Glutamatergic neuron (in vitro differentiated cells): ENCODE results near the gene THBD. TPM values are rescaled to one million over a fixed set of nuclear protein-coding genes. Genes with fewer than 3 reads are reported as not detected.

Experiments used
- DNase-seq: peaks from one replicate; pipeline ENCODE4 v3.0.0; 2022
- H3K27ac Mint-ChIP-seq: one replicate; pipeline ENCODE4 v1.8.0; 2020; ENCODE audit warnings: mild to moderate bottlenecking, mixed read lengths, inconsistent platforms; ENCODE audit not compliant: unreplicated experiment
- H3K27me3 Mint-ChIP-seq: one replicate; pipeline ENCODE4 v1.8.0; 2020; ENCODE audit warnings: mild to moderate bottlenecking, moderate library complexity, mixed read lengths, inconsistent platforms; ENCODE audit not compliant: unreplicated experiment
- H3K36me3 Mint-ChIP-seq: one replicate; pipeline ENCODE4 v1.8.0; 2020; ENCODE audit warnings: mild to moderate bottlenecking, mixed read lengths, inconsistent platforms; ENCODE audit not compliant: unreplicated experiment
- H3K4me1 Mint-ChIP-seq: one replicate; pipeline ENCODE4 v1.8.0; 2020; ENCODE audit warnings: mild to moderate bottlenecking, low read depth, mixed read lengths, inconsistent platforms; ENCODE audit not compliant: unreplicated experiment
- H3K4me3 Mint-ChIP-seq: one replicate; pipeline ENCODE4 v1.8.0; 2020; ENCODE audit warnings: mild to moderate bottlenecking, mixed read lengths, inconsistent platforms; ENCODE audit not compliant: unreplicated experiment
- H3K9me3 Mint-ChIP-seq: one replicate; pipeline ENCODE4 v1.8.0; 2020; ENCODE audit warnings: mild to moderate bottlenecking, moderate library complexity, mixed read lengths, inconsistent platforms; ENCODE audit not compliant: unreplicated experiment
- total RNA-seq: library from RNA; stranded (reverse); fragmentation: NEBNext Ultra II Directional; extraction: Animal tissue kit (Norgen Biotek cat#: 25700); gene quantifications from one replicate; pipeline ENCODE4 v1.2.1, GENCODE V29; 2021; ENCODE audit not compliant: unreplicated experiment
- TF ChIP-seq, protein P1 (sequence below): fragments of 200-600 bp; sonication (generic); IDR thresholded peaks from one replicate; pipeline ENCODE4 v1.5.0; 2021; ENCODE audit not compliant: partially characterized antibody, unreplicated experiment

Gene THBD
- total RNA-seq, 1 donor from 2014 or later = not detected

DNA sequence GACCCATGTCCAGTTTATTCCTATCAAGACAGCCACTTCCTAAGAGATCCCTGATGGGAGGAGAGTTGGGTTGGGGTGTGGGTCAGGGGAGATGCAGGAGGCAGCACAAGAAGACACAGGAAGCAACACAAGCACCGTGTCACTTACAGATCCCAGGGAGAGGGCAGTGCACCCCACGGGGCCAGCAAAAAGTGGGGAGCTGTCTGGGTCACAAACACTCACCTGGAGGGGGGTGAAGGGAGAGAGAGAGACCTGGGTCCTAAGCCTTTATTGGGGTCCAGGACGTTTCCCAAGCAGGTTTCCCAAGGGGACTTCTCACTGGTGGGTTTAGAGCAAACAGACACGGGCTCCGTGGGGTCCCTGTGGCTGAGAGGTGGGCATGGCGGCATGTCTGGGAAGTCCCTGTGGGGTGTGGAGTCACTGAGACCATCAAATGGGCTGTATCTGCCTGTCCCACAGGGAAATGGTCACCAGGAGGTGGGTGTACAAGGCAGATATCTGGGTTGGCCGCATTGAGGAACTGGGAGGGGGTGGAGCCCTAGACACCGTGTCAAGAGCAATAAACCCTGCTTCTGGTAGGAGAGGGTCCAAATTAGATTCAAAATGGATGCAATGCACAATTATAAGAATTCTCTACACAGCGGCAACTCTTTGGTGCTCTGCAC is 38.2 kb upstream of the THBD start:
- Mint-ChIP-seq H3K36me3 (no peaks in the 10 kb centered on the region), H3K27me3 (peaks cover 5% of the 10 kb centered on the region), H3K9me3 (peaks cover 5% of the 10 kb centered on the region), H3K4me1 (peaks cover 10% of the 10 kb centered on the region), H3K4me3 (no peak overlapping the region), H3K27ac (no peak overlapping the region)
- TF ChIP-seq, protein P1, sequence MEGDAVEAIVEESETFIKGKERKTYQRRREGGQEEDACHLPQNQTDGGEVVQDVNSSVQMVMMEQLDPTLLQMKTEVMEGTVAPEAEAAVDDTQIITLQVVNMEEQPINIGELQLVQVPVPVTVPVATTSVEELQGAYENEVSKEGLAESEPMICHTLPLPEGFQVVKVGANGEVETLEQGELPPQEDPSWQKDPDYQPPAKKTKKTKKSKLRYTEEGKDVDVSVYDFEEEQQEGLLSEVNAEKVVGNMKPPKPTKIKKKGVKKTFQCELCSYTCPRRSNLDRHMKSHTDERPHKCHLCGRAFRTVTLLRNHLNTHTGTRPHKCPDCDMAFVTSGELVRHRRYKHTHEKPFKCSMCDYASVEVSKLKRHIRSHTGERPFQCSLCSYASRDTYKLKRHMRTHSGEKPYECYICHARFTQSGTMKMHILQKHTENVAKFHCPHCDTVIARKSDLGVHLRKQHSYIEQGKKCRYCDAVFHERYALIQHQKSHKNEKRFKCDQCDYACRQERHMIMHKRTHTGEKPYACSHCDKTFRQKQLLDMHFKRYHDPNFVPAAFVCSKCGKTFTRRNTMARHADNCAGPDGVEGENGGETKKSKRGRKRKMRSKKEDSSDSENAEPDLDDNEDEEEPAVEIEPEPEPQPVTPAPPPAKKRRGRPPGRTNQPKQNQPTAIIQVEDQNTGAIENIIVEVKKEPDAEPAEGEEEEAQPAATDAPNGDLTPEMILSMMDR = no peak
- DNase-seq = no peak

DNA sequence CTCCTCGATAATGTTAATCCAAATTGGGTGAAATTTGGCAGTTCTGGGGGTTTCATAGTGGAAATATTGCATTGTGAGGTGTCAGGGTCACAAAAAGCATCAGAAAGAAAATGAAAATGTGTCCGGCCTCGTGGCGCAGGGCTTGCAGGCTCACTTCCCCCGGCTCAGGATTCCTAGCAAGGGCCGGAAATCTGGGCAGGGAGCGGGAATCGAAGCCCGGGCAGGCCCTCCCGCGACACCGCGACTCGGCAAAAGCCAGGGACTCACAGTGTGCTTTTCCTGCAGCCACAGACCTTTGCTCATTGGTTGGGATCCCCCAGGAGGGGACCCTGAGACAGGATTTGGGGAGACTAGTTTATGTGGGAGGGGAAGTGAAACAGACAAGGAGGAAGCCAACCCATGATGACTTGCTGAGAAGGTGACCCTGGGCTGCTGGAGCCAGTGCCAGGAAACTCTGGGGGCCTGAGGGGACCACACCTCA is 37.5 kb upstream of the THBD start:
- Mint-ChIP-seq H3K27me3 (peaks cover 5% of the 10 kb centered on the region), H3K27ac (no peak overlapping the region), H3K4me1 (peaks cover 8% of the 10 kb centered on the region), H3K36me3 (no peaks in the 10 kb centered on the region), H3K4me3 (no peak overlapping the region), H3K9me3 (peaks cover 5% of the 10 kb centered on the region)
- TF ChIP-seq, protein P1 = no peak
- no peak for DNase-seq

DNA sequence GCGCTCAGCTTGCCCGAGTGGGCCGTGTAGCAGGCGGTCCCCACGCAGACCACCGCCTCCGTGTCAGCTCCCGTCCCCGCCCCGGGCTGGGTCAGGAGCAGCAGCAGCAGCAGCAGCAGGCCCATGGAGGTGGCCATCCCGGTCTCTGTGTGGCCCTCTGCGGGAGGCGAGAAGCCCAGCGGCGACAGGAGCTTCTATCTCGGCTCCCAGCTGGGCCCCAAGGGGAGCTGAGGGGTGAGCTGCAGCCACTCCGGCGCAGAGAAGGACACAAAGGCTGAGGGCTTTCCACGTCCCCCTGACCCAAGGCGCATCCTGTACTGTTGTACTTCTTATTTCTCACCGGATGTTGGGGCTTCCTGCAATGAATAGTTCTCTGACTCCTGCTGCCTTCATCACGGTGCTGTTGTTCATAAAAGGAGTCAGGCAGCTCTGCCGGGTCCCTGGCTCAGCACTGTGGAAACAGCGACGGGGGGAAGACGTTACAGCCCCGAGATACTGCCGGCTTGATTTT is 36.6 kb upstream of the THBD start, which contains the start of gene CD93:
TSS of gene CD93 (minus strand) at position 269 of the 511 bp plus-strand sequence. CDS start at position 137, 132 bp downstream.
- Mint-ChIP-seq H3K36me3 (no peaks in the 10 kb centered on the region), H3K4me1 (peaks cover 6% of the 10 kb centered on the region), H3K27me3 (peaks cover 5% of the 10 kb centered on the region), H3K9me3 (peaks cover 5% of the 10 kb centered on the region), H3K4me3 (no peak within 1 kb of the TSS), H3K27ac (no peak within 1 kb of the TSS)
- DNase-seq = no peak
- TF ChIP-seq, protein P1 = no peak

DNA sequence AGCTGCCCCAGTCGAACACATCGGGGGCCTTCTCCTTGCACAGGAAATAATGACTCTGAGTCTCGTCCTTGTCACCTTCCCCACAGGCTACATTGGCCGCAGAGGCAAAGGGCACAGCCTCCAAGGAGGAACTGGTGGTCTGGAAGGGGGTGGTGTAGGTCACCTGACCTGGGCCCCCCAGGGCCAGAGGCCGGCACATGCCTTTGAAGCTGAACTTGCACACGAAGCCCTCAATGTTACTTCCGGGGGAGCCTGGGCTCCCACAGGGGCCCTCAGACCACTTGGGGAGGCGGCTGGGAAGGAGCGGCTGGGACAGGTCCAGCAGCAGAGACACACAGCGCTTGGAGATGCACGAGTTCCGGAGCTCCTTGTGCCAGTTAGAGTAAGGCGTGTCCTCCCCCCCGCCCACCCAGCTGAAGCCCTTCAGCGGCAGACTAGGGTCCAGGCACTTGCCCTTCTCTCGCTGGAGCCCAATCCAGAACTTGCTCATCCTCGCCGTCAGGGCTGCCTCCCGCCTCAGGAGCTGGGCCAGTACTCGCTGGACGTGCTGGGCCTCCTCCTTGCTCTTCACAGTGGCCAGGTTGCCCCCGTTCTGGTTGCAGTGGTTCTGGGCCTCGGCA is 36.1 kb upstream of the THBD start:
- H3K4me1 Mint-ChIP-seq = peaks cover 6% of the 10 kb centered on the region
- DNase-seq = no peak
- H3K36me3 Mint-ChIP-seq = no peaks in the 10 kb centered on the region
- peaks cover 5% of the 10 kb centered on the region for H3K9me3 Mint-ChIP-seq
- no peak overlapping the region for H3K4me3 Mint-ChIP-seq
- no peak overlapping the region for H3K27ac Mint-ChIP-seq
- H3K27me3 Mint-ChIP-seq = peaks cover 5% of the 10 kb centered on the region
- TF ChIP-seq, protein P1 = no peak
